Nephron (organoid): ENCODE measurements around the gene ALKBH5.
"Not testable (repeated sequence)": the region's sequence is repeated elsewhere in the genome, so short reads cannot be mapped to it uniquely, and the experiment has no call there.

Experiments
- H3K27ac Mint-ChIP-seq, 3 experiments: 2 replicates each; pipeline ENCODE4 v1.8.0; 2020; ENCODE audit warnings: mixed read lengths in 3 of 3, mild to moderate bottlenecking in 2 of 3, moderate library complexity in 1 of 3
- H3K27me3 Mint-ChIP-seq: 2 replicates; pipeline ENCODE4 v1.8.0; 2021; ENCODE audit warnings: low read depth, mild to moderate bottlenecking, moderate library complexity, mixed read lengths
- H3K36me3 Mint-ChIP-seq: 2 replicates; pipeline ENCODE4 v1.8.0; 2020; ENCODE audit warnings: low read depth, mixed read lengths
- H3K4me1 Mint-ChIP-seq: 2 replicates; pipeline ENCODE4 v1.8.0; 2020; ENCODE audit warnings: mixed read lengths
- H3K4me3 Mint-ChIP-seq, 3 experiments: 2 replicates each; pipeline ENCODE4 v1.8.0; 2020; ENCODE audit warnings: mild to moderate bottlenecking in 3 of 3, mixed read lengths in 3 of 3, moderate library complexity in 2 of 3
- H3K9me3 Mint-ChIP-seq: 2 replicates; pipeline ENCODE4 v1.8.0; 2020; ENCODE audit warnings: mixed read lengths
- CTCF ChIP-seq, 3 experiments: fragments of 200-600 bp; sonication (generic); IDR thresholded peaks; one replicate each; pipeline ENCODE4 v1.5.0; 2021; ENCODE audit warnings: antibody characterized with exemption in 3 of 3; ENCODE audit not compliant: unreplicated experiment in 3 of 3

The ALKBH5 gene

DNA sequence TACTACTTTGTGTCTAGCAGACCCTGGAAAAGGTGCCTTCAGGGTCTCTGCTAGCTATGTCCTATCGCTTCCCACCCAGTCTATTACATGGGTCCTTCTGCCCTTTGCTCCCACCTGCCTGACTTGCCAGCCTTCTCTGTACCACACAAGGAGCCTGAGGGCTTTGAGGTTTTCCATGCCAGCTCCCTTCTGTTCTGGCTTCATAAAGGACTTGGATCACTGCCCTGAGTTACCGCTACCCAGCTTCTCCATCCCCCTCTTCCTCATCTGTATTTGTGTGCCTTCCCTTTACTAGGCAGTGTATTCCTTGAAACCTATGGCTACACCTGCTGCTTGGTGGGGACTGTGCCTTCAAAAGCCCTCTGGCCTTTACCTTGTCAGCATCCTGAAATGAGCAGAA lies 22.2 kb downstream of the ALKBH5 start:
- TF ChIP-seq CTCF (IDR thresholded peaks at IDR 0.05; ENCODE audit: unreplicated experiment in 3 of 3): no peak
- H3K4me1 Mint-ChIP-seq: no peaks in the 10 kb centered on the region
- H3K9me3 Mint-ChIP-seq: no peaks in the 10 kb centered on the region
- H3K4me3 Mint-ChIP-seq: no peak overlapping the region
- no peak overlapping the region for H3K27ac Mint-ChIP-seq
- no peaks in the 10 kb centered on the region for H3K27me3 Mint-ChIP-seq
- H3K36me3 Mint-ChIP-seq: peaks cover 48% of the 10 kb centered on the region

- no peaks in the 10 kb centered on the region for H3K27me3 Mint-ChIP-seq
- no peak for TF ChIP-seq CTCF (IDR thresholded peaks at IDR 0.05; ENCODE audit: unreplicated experiment in 3 of 3)
- H3K36me3 Mint-ChIP-seq: peaks cover 45% of the 10 kb centered on the region
- H3K4me1 Mint-ChIP-seq: no peaks in the 10 kb centered on the region
- no peak overlapping the region for H3K4me3 Mint-ChIP-seq
- no peak overlapping the region for H3K27ac Mint-ChIP-seq
- no peaks in the 10 kb centered on the region for H3K9me3 Mint-ChIP-seq
These were observed 23.3 kb downstream of the ALKBH5 start for GRCh38 chr17:18206962-18207361.

DNA sequence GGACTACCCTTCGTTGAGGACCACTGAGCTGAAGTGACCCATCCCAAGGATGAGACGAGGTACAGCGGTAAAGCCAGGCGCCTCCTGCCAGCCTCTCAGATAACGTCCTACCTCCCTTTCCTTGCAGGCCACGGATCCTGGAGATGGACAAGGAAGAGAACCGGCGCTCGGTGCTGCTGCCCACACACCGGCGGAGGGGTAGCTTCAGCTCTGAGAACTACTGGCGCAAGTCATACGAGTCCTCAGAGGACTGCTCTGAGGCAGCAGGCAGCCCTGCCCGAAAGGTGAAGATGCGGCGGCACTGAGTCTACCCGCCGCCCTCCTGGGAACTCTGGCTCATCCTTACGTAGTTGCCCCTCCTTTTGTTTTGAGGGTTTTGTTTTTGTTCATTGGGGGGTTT lies 24.5 kb downstream of the ALKBH5 start:
- Mint-ChIP-seq H3K4me3 (no peak overlapping the region), H3K27ac (no peak overlapping the region), H3K4me1 (no peaks in the 10 kb centered on the region), H3K36me3 (peaks cover 45% of the 10 kb centered on the region), H3K27me3 (no peaks in the 10 kb centered on the region), H3K9me3 (no peaks in the 10 kb centered on the region)
- no peak for TF ChIP-seq CTCF (IDR thresholded peaks at IDR 0.05; ENCODE audit: unreplicated experiment in 3 of 3)

- no peaks in the 10 kb centered on the region for H3K9me3 Mint-ChIP-seq
- no peak overlapping the region for H3K27ac Mint-ChIP-seq
- peaks cover 24% of the 10 kb centered on the region for H3K4me1 Mint-ChIP-seq
- no peak overlapping the region for H3K4me3 Mint-ChIP-seq
- peaks cover 6% of the 10 kb centered on the region for H3K27me3 Mint-ChIP-seq
- peaks cover 18% of the 10 kb centered on the region for H3K36me3 Mint-ChIP-seq
- no peak for TF ChIP-seq CTCF (IDR thresholded peaks at IDR 0.05; ENCODE audit: unreplicated experiment in 3 of 3)
These were observed 30.1 kb downstream of the ALKBH5 start for GRCh38 chr17:18213666-18214270.

GRCh38 chr17:18216906-18217305 lies 33.3 kb downstream of the ALKBH5 start:
- H3K4me3 Mint-ChIP-seq, H3K9me3 Mint-ChIP-seq, H3K36me3 Mint-ChIP-seq, H3K27me3 Mint-ChIP-seq: not testable (repeated sequence)
- H3K27ac Mint-ChIP-seq: peak overlapping the region in 2 of 3 experiments; percentile 46 to 61
- H3K4me1 Mint-ChIP-seq: peaks cover 31% of the 10 kb centered on the region

GRCh38 chr17:18217412-18218015 lies 33.9 kb downstream of the ALKBH5 start:
- peak; percentile 88 to 93 (median 88) for TF ChIP-seq CTCF (IDR thresholded peaks at IDR 0.05; ENCODE audit: unreplicated experiment in 3 of 3)
- Mint-ChIP-seq H3K4me1 (peaks cover 31% of the 10 kb centered on the region), H3K27ac (peak overlapping the region in 1 of 3 experiments; percentile 26), H3K9me3 (no peaks in the 10 kb centered on the region), H3K27me3 (peaks cover 6% of the 10 kb centered on the region), H3K4me3 (no peak overlapping the region), H3K36me3 (no peaks in the 10 kb centered on the region)
